LNCaP clone FGC (cell line): ENCODE data around the gene NKX2-3.

Experiments
- DNase-seq: peaks from one replicate; pipeline ENCODE4 v3.0.0-alpha.2; 2011; ENCODE audit warnings: low read depth
- H3K4me3 ChIP-seq: 2 replicates; pipeline ENCODE4 v1.5.1; 2011; ENCODE audit warnings: mild to moderate bottlenecking, low read depth, low read length, control low read depth
- TF ChIP-seq, protein P1 (sequence below): IDR thresholded peaks from 2 replicates; pipeline ENCODE4 v1.5.1; 2012; ENCODE audit warnings: mild to moderate bottlenecking; ENCODE audit not compliant: control insufficient read depth, insufficient read depth; ENCODE audit errors: extremely low read depth

NKX2-3 gene

DNA sequence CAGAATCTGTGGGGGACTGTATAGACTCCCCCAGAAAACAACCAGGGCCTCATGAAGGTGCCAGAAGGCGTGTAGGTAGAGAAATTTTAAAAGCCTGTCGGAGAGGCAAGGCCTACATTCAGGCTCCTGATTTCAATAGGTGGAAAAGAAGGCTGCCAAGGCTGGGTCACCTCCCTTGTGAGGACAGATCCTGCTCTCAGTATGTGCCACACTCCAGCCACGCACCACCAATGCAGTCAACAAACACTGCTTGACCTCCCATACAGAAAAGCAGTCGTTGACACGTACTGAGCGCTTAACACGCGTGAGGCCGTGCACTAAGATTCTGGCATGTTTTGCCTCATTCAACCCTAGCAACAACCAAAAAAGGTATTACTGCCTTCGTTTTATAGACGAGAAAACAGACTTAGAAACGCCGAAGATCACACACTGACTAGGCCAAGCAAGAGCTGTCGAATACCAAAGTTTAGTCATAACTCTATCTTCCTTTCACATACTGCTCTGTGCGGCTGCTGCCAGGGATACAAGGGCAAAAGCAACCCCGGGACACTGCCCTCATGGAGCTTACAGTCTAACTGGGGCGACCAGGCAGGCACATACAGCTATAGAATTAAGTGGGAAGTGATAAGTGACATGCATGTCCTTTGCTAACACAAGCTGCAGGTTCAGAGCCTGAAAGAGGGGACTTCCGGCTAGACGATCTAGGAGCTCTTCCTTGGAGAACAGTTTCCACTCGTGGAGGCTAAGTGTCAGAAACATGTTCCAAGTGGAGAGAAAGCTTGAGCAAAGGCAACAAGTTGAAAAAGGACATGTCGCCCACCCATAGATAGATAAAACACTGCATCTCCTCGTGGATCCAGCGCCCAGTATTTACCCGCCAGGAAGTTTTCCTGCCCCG lies 797 bp upstream of the NKX2-3 start:
- TF ChIP-seq, protein P1, sequence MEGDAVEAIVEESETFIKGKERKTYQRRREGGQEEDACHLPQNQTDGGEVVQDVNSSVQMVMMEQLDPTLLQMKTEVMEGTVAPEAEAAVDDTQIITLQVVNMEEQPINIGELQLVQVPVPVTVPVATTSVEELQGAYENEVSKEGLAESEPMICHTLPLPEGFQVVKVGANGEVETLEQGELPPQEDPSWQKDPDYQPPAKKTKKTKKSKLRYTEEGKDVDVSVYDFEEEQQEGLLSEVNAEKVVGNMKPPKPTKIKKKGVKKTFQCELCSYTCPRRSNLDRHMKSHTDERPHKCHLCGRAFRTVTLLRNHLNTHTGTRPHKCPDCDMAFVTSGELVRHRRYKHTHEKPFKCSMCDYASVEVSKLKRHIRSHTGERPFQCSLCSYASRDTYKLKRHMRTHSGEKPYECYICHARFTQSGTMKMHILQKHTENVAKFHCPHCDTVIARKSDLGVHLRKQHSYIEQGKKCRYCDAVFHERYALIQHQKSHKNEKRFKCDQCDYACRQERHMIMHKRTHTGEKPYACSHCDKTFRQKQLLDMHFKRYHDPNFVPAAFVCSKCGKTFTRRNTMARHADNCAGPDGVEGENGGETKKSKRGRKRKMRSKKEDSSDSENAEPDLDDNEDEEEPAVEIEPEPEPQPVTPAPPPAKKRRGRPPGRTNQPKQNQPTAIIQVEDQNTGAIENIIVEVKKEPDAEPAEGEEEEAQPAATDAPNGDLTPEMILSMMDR = no peak
- DNase-seq = no peak
- no peak overlapping the region for H3K4me3 ChIP-seq

DNA sequence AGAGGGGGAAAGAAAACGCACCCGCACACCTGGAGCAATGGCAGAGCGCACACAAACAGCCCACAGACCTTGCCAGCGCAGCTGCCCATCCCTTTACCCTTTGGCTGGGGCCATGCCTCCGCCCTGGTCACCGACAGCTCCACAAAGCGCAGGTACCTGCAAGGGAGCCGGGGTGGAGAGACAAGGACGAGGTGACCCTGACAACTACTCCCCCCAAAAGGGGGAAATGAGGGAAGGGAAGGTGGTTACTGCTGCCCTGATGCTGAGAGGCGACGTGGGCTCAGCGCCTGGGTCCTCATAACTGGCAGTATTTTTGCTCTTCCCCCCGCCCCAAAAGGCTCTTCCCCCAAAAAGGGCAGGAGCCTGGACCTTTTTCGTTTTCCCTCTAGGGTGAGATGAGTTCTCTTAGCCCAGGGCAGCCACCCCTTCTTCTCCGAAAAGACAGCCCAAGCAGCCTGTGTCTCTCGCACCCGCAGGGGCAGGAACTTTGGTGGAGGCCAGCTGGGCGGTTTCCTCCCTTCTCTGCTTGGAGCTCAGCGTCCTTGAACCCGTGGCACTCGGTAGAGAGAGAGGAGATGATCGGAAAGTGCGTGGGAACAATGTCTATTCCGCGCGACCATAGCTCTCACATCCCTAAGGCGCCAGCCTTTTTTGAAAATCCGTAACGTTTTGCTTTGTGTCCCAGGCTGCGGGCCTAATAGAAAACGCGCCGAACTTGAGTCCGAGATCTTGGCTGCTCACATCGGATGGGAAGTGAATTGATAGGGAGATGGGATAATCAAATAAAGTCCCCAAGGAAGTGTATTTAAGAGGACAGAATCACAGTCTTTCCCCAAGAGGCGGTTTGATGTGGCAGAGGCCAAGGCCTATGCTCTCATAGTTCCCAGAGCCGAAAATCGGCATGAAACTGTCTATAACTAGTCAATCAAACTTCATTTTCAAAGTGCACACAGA lies 1.0 kb downstream of the NKX2-3 start:
- H3K4me3 ChIP-seq = no peak overlapping the region
- DNase-seq = no peak
- TF ChIP-seq, protein P1 = no peak

- DNase-seq = no peak
- no peak overlapping the region for H3K4me3 ChIP-seq
- TF ChIP-seq, protein P1 = no peak
Observed at GRCh38 chr10:99534450-99534938, 1.8 kb downstream of the NKX2-3 start.

- TF ChIP-seq, protein P1 = no peak
- no peak for DNase-seq
- no peak overlapping the region for H3K4me3 ChIP-seq
Observed at GRCh38 chr10:99534939-99535763, 2.4 kb downstream of the NKX2-3 start.

DNA sequence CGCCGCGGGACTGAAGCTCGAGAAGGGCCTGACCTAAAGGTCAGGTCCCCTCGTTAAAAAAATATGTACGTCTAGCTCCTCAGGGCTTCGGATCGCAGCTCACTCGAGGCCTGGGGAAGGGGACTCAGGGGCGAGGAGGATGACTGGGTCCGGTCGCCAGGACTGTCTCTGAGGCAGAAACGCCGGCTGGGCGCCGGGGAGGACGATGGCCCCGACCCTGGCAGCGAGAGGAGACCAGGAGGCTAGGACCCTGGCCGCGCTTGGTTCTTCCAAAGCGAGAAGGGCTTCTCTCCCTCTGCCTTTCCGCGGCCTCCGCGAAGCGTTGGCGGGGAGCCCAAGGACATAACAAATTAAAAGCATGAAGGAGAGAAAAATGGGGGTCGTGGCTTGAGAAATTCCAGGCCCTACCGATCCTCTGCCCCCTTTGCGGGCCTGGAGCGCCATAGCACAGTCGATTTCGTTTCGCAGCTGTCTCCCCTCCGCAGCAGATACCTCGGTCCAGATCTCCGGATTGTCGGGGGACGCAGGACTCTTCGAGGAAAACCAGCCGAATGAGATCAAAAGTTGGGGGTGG lies 3.1 kb downstream of the NKX2-3 start:
- TF ChIP-seq, protein P1 = no peak
- no peak for DNase-seq
- no peak overlapping the region for H3K4me3 ChIP-seq

GRCh38 chr10:99536338-99537085 lies 3.8 kb downstream of the NKX2-3 start:
- TF ChIP-seq, protein P1 = no peak
- no peak overlapping the region for H3K4me3 ChIP-seq
- DNase-seq = no peak
